HepG2 (cell line): Measurements from ENCODE around the gene EPC2. TPM values are rescaled to one million over a fixed set of nuclear protein-coding genes. Genes with fewer than 3 reads are reported as not detected.

Experiments
- CREBL2 ChIP-seq: sonication (generic); formaldehyde crosslinking; IDR thresholded peaks from 2 replicates; pipeline ENCODE4 v1.8.1; 2023; ENCODE audit warnings: missing genetic modification reagents, mild to moderate bottlenecking, borderline replicate concordance
- HOMEZ ChIP-seq: IDR thresholded peaks from 2 replicates; pipeline ENCODE4 v1.6.1; 2016; ENCODE audit warnings: low read depth
- MBD4 ChIP-seq: IDR thresholded peaks from 2 replicates; pipeline ENCODE4 v1.6.1; 2012; ENCODE audit warnings: low read length, inconsistent platforms, borderline replicate concordance
- MLLT10 ChIP-seq: sonication (generic); formaldehyde crosslinking; IDR thresholded peaks from 2 replicates; pipeline ENCODE4 v1.4.0; 2020; ENCODE audit warnings: missing genetic modification reagents
- NFYB ChIP-seq: sonication (generic); formaldehyde crosslinking; IDR thresholded peaks from 2 replicates; pipeline ENCODE4 v1.4.0; 2020; ENCODE audit warnings: missing genetic modification reagents
- SIN3A ChIP-seq: IDR thresholded peaks from 2 replicates; pipeline ENCODE4 v1.6.1; 2011; ENCODE audit warnings: low read depth, mild to moderate bottlenecking, control low read depth, low read length, borderline replicate concordance
- SOX13 ChIP-seq, 3 experiments: fragments of 450-650 bp in 1 of 3; sonication (generic) in 1 of 3; formaldehyde crosslinking in 1 of 3; IDR thresholded peaks in 2 of 3; conservative IDR thresholded peaks in 1 of 3; 2 replicates each; pipeline versions ENCODE4 v1.5.0 to v1.6.1; 2016 to 2020; ENCODE audit warnings: antibody characterized with exemption in 1 of 3, mild to moderate bottlenecking in 1 of 3, missing compliant biosample characterization in 1 of 3, missing genetic modification reagents in 1 of 3, moderate library complexity in 1 of 3
- TOE1 ChIP-seq: sonication (generic); formaldehyde crosslinking; IDR thresholded peaks from 2 replicates; pipeline ENCODE4 v1.4.0; 2020; ENCODE audit warnings: mild to moderate bottlenecking, missing genetic modification reagents
- ZBTB40 ChIP-seq, 2 experiments: fragments of 450-650 bp in 1 of 2; sonication (generic) in 1 of 2; formaldehyde crosslinking in 1 of 2; IDR thresholded peaks; 2 replicates each; pipeline versions ENCODE4 v1.6.1 to v1.8.0; 2016 to 2022; ENCODE audit warnings: antibody characterized with exemption in 1 of 2, mild to moderate bottlenecking in 1 of 2, missing genetic modification reagents in 1 of 2
- ZNF224 ChIP-seq: sonication (generic); formaldehyde crosslinking; IDR thresholded peaks from 2 replicates; pipeline ENCODE4 v1.5.0; 2020; ENCODE audit warnings: mild to moderate bottlenecking, missing genetic modification reagents
- ZNF251 ChIP-seq: sonication (generic); formaldehyde crosslinking; IDR thresholded peaks from 2 replicates; pipeline ENCODE4 v1.9.0; 2021; ENCODE audit warnings: mild to moderate bottlenecking, missing genetic modification reagents
- ZNF34 ChIP-seq: sonication (generic); formaldehyde crosslinking; IDR thresholded peaks from 2 replicates; pipeline ENCODE4 v1.4.0; 2020; ENCODE audit warnings: mild to moderate bottlenecking, missing genetic modification reagents, borderline replicate concordance
- ZNF660 ChIP-seq: sonication (generic); formaldehyde crosslinking; IDR thresholded peaks from 2 replicates; pipeline ENCODE4 v1.5.1; 2020; ENCODE audit warnings: mild to moderate bottlenecking, low read depth, missing genetic modification reagents, borderline replicate concordance
- polyA plus RNA-seq, 8 experiments: library from polyadenylated mRNA; depleted of rRNA in 3 of 8; stranded (reverse) in 7 of 8; unstranded in 1 of 8; fragments of >200 nt; fragmentation: Illumina TruSeq in 4 of 8; extraction: Trizol in 4 of 8; gene quantifications; 2 replicates each; pipeline versions ENCODE4 v1.2.1 to v1.2.3, GENCODE V29; 2011 to 2016; ENCODE audit warnings: low read depth in 4 of 8, missing spikeins in 1 of 8, mixed read lengths in 1 of 8; ENCODE audit not compliant: insufficient read depth in 1 of 8
- total RNA-seq, 5 experiments: library from RNA; depleted of rRNA; stranded (reverse); fragments of >200 nt; fragmentation: Illumina TruSeq; extraction: Trizol; gene quantifications; 2 replicates each; pipeline ENCODE4 v1.2.3, GENCODE V29; 2016; ENCODE audit warnings: low read depth in 1 of 5
- TF ChIP-seq, protein P1 (sequence below): fragments of 450-650 bp; IDR thresholded peaks from 2 replicates; pipeline ENCODE4 v1.6.1; 2017; ENCODE audit warnings: mild to moderate bottlenecking

The EPC2 gene
- total and polyA plus RNA-seq, 2 of the 13 experiments (the other 11 are each of a cell fraction or from before 2014, with no cell fraction given): 20.5 to 22.0 TPM

DNA sequence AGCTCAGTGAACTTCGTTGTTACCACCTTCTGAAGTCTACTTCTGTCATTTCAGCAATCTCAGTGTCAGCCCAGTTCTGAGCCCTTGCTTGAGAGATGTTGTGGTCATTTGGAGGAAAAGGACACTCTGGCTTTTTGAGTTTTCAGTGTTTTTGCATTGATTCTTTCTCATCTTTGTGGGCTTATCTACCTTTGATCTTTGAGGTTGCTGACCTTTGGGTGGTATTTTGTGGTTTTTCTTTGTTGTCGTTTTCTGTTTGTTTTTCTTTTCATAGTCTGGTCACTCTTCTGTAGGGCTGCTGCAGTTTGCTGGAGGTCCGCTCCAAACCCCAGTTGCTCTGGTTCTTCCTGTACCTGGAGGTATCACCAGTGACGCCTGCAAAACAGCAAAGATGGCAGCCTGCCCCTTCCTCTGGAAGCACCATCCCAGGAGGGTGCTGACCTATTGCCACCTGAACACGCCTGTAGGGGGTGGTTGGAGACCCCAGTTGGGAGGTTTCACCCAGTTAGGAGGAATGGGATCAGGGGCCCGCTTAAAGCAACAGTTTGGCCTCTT lies 74.7 kb downstream of the EPC2 start (continued):
- TF ChIP-seq SIN3A: no peak
- TF ChIP-seq NFYB: no peak
- no peak for TF ChIP-seq MLLT10
- TF ChIP-seq MBD4: no peak
- no peak for TF ChIP-seq SOX13 (IDR thresholded peaks at IDR 0.05)
- peak in 1 of 2 experiments; percentile 81; a peak in 2 of 4 replicates for TF ChIP-seq SOX13 (CRISPR knock-in tag; conservative IDR thresholded peaks at IDR 0.05 in 1 of 2, IDR thresholded peaks at IDR 0.05 in 1 of 2)
- no peak for TF ChIP-seq ZNF251 (CRISPR knock-in tag)
- no peak for TF ChIP-seq ZNF224
- 0 out of 2 replicates have a peak, but pooled peaks have one; percentile 16 for TF ChIP-seq HOMEZ (CRISPR knock-in tag)
- no peak for TF ChIP-seq ZNF660 (CRISPR knock-in tag)
- no peak for TF ChIP-seq ZNF34 (CRISPR knock-in tag)
- TF ChIP-seq, protein P1, sequence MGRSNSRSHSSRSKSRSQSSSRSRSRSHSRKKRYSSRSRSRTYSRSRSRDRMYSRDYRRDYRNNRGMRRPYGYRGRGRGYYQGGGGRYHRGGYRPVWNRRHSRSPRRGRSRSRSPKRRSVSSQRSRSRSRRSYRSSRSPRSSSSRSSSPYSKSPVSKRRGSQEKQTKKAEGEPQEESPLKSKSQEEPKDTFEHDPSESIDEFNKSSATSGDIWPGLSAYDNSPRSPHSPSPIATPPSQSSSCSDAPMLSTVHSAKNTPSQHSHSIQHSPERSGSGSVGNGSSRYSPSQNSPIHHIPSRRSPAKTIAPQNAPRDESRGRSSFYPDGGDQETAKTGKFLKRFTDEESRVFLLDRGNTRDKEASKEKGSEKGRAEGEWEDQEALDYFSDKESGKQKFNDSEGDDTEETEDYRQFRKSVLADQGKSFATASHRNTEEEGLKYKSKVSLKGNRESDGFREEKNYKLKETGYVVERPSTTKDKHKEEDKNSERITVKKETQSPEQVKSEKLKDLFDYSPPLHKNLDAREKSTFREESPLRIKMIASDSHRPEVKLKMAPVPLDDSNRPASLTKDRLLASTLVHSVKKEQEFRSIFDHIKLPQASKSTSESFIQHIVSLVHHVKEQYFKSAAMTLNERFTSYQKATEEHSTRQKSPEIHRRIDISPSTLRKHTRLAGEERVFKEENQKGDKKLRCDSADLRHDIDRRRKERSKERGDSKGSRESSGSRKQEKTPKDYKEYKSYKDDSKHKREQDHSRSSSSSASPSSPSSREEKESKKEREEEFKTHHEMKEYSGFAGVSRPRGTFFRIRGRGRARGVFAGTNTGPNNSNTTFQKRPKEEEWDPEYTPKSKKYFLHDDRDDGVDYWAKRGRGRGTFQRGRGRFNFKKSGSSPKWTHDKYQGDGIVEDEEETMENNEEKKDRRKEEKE: no peak
- no peak for TF ChIP-seq ZBTB40 (IDR thresholded peaks at IDR 0.05)
- TF ChIP-seq ZBTB40 (CRISPR knock-in tag; IDR thresholded peaks at IDR 0.05): no peak
- TF ChIP-seq CREBL2: no peak
- no peak for TF ChIP-seq TOE1
